ENCODE measurements around the gene OPN1MW. TPM values are rescaled to one million over a fixed set of nuclear protein-coding genes. Genes with fewer than 3 reads are reported as not detected.
"Not testable (repeated sequence)": the region's sequence is repeated elsewhere in the genome, so short reads cannot be mapped to it uniquely, and the experiment has no call there.

The OPN1MW gene
- not detected for total RNA-seq

DNA sequence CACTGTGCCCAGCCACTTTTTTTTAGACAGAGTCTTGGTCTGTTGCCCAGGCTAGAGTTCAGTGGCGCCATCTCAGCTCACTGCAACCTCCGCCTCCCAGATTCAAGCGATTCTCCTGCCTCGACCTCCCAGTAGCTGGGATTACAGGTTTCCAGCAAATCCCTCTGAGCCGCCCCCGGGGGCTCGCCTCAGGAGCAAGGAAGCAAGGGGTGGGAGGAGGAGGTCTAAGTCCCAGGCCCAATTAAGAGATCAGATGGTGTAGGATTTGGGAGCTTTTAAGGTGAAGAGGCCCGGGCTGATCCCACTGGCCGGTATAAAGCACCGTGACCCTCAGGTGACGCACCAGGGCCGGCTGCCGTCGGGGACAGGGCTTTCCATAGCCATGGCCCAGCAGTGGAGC is at the start of gene OPN1MW:
TSS of gene OPN1MW (plus strand) at position 301 of the 400 bp plus-strand sequence. CDS start at position 383, 82 bp downstream.
- DNase-seq (ENCODE audit: low spot score in 2 of 2); intact Hi-C loops (cut with DNase I; ENCODE audit: low total_unique reads); H3K4me3 ChIP-seq (ENCODE audit: low read depth, poor library complexity, severe bottlenecking): not testable (repeated sequence)
- no CpG with 5 or more reads among the region's 14 CpGs for WGBS, 2 donors

- intact Hi-C loops (cut with DNase I; ENCODE audit: low total_unique reads): no loop called here
- 61 to 72% methylated on average over 7 of the region's 7 CpGs for WGBS, 2 donors
- TF ChIP-seq, protein P1, sequence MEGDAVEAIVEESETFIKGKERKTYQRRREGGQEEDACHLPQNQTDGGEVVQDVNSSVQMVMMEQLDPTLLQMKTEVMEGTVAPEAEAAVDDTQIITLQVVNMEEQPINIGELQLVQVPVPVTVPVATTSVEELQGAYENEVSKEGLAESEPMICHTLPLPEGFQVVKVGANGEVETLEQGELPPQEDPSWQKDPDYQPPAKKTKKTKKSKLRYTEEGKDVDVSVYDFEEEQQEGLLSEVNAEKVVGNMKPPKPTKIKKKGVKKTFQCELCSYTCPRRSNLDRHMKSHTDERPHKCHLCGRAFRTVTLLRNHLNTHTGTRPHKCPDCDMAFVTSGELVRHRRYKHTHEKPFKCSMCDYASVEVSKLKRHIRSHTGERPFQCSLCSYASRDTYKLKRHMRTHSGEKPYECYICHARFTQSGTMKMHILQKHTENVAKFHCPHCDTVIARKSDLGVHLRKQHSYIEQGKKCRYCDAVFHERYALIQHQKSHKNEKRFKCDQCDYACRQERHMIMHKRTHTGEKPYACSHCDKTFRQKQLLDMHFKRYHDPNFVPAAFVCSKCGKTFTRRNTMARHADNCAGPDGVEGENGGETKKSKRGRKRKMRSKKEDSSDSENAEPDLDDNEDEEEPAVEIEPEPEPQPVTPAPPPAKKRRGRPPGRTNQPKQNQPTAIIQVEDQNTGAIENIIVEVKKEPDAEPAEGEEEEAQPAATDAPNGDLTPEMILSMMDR (IDR thresholded peaks at IDR 0.05): no peak
- TF ChIP-seq POLR2A (IDR thresholded peaks at IDR 0.05): no peak
- no peak overlapping the region for H3K4me3 ChIP-seq (ENCODE audit: low read depth, poor library complexity, severe bottlenecking)
- peak in 1 of 2 donors; percentile 52 for DNase-seq (ENCODE audit: low spot score in 2 of 2)
Measured at GRCh38 chrX:154135458-154136229, 46.8 kb upstream of the OPN1MW start.

DNA sequence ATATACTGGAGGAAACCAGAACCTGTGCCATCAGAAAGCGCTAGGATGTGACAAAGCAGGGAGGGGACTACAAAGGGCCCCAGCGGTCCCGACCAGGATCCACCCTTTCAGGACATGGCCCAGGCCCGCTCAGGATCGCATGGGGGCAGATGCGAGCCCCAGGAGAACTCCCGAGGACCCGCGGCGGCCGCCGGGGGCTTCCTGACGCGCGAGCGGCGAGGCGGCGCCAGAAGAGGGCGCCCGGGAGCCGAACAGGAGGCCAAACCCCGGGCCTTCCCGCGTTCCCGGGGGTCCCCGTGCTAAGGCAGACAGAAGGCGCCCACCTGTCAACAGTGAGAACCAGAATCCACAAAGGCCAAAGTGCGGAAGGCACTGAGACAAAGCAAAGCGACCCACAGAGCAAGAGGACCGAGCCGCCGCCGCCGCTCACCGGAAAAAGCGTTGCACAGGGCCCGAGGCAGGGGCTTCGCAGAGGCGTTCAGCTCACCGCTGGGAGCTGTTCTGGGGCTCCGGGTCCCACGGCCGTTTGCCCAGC is 45.7 kb upstream of the OPN1MW start:
- TF ChIP-seq, protein P1 (IDR thresholded peaks at IDR 0.05): no peak
- peak; percentile 26 to 94 for DNase-seq (ENCODE audit: low spot score in 2 of 2)
- no peak overlapping the region for H3K4me3 ChIP-seq (ENCODE audit: low read depth, poor library complexity, severe bottlenecking)
- 2 to 22% methylated on average over 19 to 42 of the region's 44 CpGs for WGBS, 2 donors
- intact Hi-C loops (cut with DNase I; ENCODE audit: low total_unique reads): no loop called here

- intact Hi-C loops (cut with DNase I; ENCODE audit: low total_unique reads): no loop called here
- DNase-seq (ENCODE audit: low spot score in 2 of 2): no peak
- 83 to 93% methylated on average over 10 of the region's 10 CpGs for WGBS, 2 donors
- no peak overlapping the region for H3K4me3 ChIP-seq (ENCODE audit: low read depth, poor library complexity, severe bottlenecking)
- TF ChIP-seq, protein P1 (IDR thresholded peaks at IDR 0.05): no peak
- TF ChIP-seq POLR2A (IDR thresholded peaks at IDR 0.05): no peak
Measured at GRCh38 chrX:154138857-154139256, 43.5 kb upstream of the OPN1MW start.

- intact Hi-C loops (cut with DNase I; ENCODE audit: low total_unique reads): no loop called here
- H3K4me3 ChIP-seq (ENCODE audit: low read depth, poor library complexity, severe bottlenecking): no peak overlapping the region
- DNase-seq (ENCODE audit: low spot score in 2 of 2): no peak
- TF ChIP-seq POLR2A (IDR thresholded peaks at IDR 0.05): no peak
- TF ChIP-seq, protein P1 (IDR thresholded peaks at IDR 0.05): no peak
- WGBS, 2 donors: 85 to 86% methylated on average over 12 of the region's 12 CpGs
Measured at GRCh38 chrX:154140206-154140605, 42.2 kb upstream of the OPN1MW start.

GRCh38 chrX:154140742-154141141 is 41.7 kb upstream of the OPN1MW start:
- intact Hi-C loops (cut with DNase I; ENCODE audit: low total_unique reads): no loop called here
- 79 to 86% methylated on average over 2 to 10 of the region's 10 CpGs for WGBS, 2 donors
- no peak overlapping the region for H3K4me3 ChIP-seq (ENCODE audit: low read depth, poor library complexity, severe bottlenecking)
- no peak for DNase-seq (ENCODE audit: low spot score in 2 of 2)
- no peak for TF ChIP-seq POLR2A (IDR thresholded peaks at IDR 0.05)
- TF ChIP-seq, protein P1 (IDR thresholded peaks at IDR 0.05): no peak

All from lower leg skin (tissue), 4 donors.